ENCODE measurements around the gene COLEC11. TPM values are rescaled to one million over a fixed set of nuclear protein-coding genes. Genes with fewer than 3 reads are reported as not detected.

The COLEC11 gene
- total RNA-seq, 4 donors from 2014 or later: 0.34 to 0.84 (median 0.59) TPM; not detected in 1

- H3K4me3 ChIP-seq (ENCODE audit: low read depth, poor library complexity, severe bottlenecking): no peak overlapping the region
- intact Hi-C loops (cut with DNase I; ENCODE audit: low total_unique reads): no loop called here
- 90 to 92% methylated on average over 16 of the region's 16 CpGs for WGBS, 2 donors
- peak in 1 of 2 donors; percentile 73 for DNase-seq (ENCODE audit: low spot score in 2 of 2)
- TF ChIP-seq POLR2A (IDR thresholded peaks at IDR 0.05) (no peak), CTCF (IDR thresholded peaks at IDR 0.05) (no peak)
Observed at GRCh38 chr2:3596901-3597417, 2.0 kb downstream of the COLEC11 start.

GRCh38 chr2:3597567-3597966, 2.7 kb downstream of the COLEC11 start:
- no peak overlapping the region for H3K4me3 ChIP-seq (ENCODE audit: low read depth, poor library complexity, severe bottlenecking)
- WGBS, 2 donors: 63 to 85% methylated on average over 6 of the region's 6 CpGs
- intact Hi-C loops (cut with DNase I; ENCODE audit: low total_unique reads): no loop called here
- TF ChIP-seq POLR2A (IDR thresholded peaks at IDR 0.05) (no peak), CTCF (IDR thresholded peaks at IDR 0.05) (no peak)
- no peak for DNase-seq (ENCODE audit: low spot score in 2 of 2)

- intact Hi-C loops (cut with DNase I; ENCODE audit: low total_unique reads): no loop called here
- WGBS, 2 donors: 81 to 82% methylated on average over 22 of the region's 22 CpGs
- no peak for TF ChIP-seq POLR2A (IDR thresholded peaks at IDR 0.05)
- TF ChIP-seq CTCF (IDR thresholded peaks at IDR 0.05): no peak
- DNase-seq (ENCODE audit: low spot score in 2 of 2): no peak
- no peak overlapping the region for H3K4me3 ChIP-seq (ENCODE audit: low read depth, poor library complexity, severe bottlenecking)
Observed at GRCh38 chr2:3598197-3598910, 3.4 kb downstream of the COLEC11 start.

- DNase-seq (ENCODE audit: low spot score in 2 of 2): no peak
- H3K4me3 ChIP-seq (ENCODE audit: low read depth, poor library complexity, severe bottlenecking): no peak overlapping the region
- intact Hi-C loops (cut with DNase I; ENCODE audit: low total_unique reads): no loop called here
- TF ChIP-seq POLR2A (IDR thresholded peaks at IDR 0.05) (no peak), CTCF (IDR thresholded peaks at IDR 0.05) (no peak)
- 82 to 87% methylated on average over 22 of the region's 22 CpGs for WGBS, 2 donors
Observed at GRCh38 chr2:3598912-3599854, 4.3 kb downstream of the COLEC11 start.

- TF ChIP-seq POLR2A (IDR thresholded peaks at IDR 0.05) (no peak), CTCF (IDR thresholded peaks at IDR 0.05) (no peak)
- intact Hi-C loops (cut with DNase I; ENCODE audit: low total_unique reads): no loop called here
- WGBS, 2 donors: 86 to 87% methylated on average over 11 of the region's 11 CpGs
- DNase-seq (ENCODE audit: low spot score in 2 of 2): no peak
- no peak overlapping the region for H3K4me3 ChIP-seq (ENCODE audit: low read depth, poor library complexity, severe bottlenecking)
Observed at GRCh38 chr2:3600256-3600855, 5.4 kb downstream of the COLEC11 start.
